GM19351 (cell line): Measurements from ENCODE around the gene KRT72.

Experiments used
- ATAC-seq: cut with Tn5 transposase; IDR thresholded peaks from one replicate; pipeline ENCODE4 v1.9.1; 2021; ENCODE audit warnings: mild to moderate bottlenecking, moderate library complexity; ENCODE audit not compliant: unreplicated experiment

The KRT72 gene

GRCh38 chr12:52543985-52544883, 57.0 kb downstream of the KRT72 start:
- ATAC-seq: no peak

- ATAC-seq: no peak
Measured at GRCh38 chr12:52542785-52543318, 58.4 kb downstream of the KRT72 start.

GRCh38 chr12:52542157-52542556, 59.1 kb downstream of the KRT72 start:
- no peak for ATAC-seq

- no peak for ATAC-seq
Measured at GRCh38 chr12:52541709-52542108, 59.6 kb downstream of the KRT72 start.

- no peak for ATAC-seq
Measured at GRCh38 chr12:52540531-52540930, 60.7 kb downstream of the KRT72 start.

GRCh38 chr12:52539821-52540173, 61.5 kb downstream of the KRT72 start:
- no peak for ATAC-seq

- ATAC-seq: no peak
Measured at GRCh38 chr12:52539083-52539820, 62.0 kb downstream of the KRT72 start.

GRCh38 chr12:52537101-52537500, 64.2 kb downstream of the KRT72 start:
- no peak for ATAC-seq
